ENCODE data around the gene ZNF862.

DNA sequence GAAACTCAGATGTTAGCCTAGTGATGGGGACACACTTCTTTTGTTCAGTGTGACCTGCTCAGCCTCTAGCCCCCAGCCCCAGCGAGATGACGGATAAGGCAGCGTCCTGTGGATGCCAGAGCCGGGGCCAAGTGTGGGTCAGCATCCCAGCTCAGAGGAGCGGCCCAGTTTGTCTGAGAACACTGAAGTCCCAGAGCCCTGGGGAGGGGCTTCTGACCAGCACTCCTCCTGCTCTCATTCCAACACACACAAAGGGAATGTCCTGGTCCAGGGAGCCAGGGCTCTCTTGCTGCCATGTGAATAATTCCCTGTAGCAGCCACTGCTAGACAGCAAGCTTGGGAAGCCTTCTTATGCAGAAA lies 31.1 kb downstream of the ZNF862 start:
- TF ChIP-seq, protein P1, sequence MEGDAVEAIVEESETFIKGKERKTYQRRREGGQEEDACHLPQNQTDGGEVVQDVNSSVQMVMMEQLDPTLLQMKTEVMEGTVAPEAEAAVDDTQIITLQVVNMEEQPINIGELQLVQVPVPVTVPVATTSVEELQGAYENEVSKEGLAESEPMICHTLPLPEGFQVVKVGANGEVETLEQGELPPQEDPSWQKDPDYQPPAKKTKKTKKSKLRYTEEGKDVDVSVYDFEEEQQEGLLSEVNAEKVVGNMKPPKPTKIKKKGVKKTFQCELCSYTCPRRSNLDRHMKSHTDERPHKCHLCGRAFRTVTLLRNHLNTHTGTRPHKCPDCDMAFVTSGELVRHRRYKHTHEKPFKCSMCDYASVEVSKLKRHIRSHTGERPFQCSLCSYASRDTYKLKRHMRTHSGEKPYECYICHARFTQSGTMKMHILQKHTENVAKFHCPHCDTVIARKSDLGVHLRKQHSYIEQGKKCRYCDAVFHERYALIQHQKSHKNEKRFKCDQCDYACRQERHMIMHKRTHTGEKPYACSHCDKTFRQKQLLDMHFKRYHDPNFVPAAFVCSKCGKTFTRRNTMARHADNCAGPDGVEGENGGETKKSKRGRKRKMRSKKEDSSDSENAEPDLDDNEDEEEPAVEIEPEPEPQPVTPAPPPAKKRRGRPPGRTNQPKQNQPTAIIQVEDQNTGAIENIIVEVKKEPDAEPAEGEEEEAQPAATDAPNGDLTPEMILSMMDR (IDR thresholded peaks at IDR 0.05): no peak
- TF ChIP-seq POLR2A (IDR thresholded peaks at IDR 0.05): no peak
